Activated gamma-delta T cell treated with Interleukin-2 at 50 U/mL for 16 hours (primary cell): ENCODE results near the gene SCLT1.
"Not testable (repeated sequence)": the region's sequence is repeated elsewhere in the genome, so short reads cannot be mapped to it uniquely, and the experiment has no call there.

Experiments used
- DNase-seq: peaks from one replicate; pipeline ENCODE4 v3.0.0-alpha.2; 2020

The SCLT1 gene

DNA sequence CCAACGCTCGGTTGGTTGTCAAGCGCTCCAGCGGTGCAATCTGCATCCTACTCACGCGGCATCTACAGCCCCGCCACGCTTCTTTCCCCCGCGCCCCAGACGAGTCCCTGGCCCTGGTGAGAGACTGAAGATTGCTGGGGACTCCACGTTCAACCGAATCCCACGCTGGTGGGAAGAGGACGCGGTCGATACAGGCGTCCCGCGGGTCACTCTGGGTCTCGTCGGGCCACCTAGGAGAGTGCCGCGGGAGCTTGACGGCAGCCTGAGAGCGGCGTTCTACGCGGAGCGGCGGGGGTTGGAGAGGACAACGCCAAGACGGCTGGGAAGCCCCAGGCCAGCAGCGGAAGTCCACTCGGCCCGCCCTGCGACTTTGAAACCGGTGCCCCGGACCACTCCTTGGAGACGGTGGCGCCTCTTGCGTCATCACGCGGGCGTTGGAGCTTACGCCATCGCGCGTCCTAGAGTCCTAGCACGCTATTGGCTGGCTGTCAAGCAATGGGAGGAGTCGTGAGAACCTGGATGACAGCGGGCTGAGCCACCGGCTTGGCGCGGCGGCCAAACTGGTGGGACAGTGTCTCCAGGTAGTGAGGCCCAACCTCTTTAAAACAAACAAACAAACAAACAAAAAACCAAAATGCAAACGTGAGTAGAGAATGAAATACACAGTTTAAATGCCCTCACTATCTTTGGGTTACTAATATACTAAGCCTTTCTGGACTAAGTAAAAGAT is at the start of gene SCLT1:
Gene SCLT1, minus strand, starts transcription at position 349 of the 730 bp plus-strand sequence. CDS start 436 bp downstream, outside the sequence.
- DNase-seq, result peak; percentile 94

DNA sequence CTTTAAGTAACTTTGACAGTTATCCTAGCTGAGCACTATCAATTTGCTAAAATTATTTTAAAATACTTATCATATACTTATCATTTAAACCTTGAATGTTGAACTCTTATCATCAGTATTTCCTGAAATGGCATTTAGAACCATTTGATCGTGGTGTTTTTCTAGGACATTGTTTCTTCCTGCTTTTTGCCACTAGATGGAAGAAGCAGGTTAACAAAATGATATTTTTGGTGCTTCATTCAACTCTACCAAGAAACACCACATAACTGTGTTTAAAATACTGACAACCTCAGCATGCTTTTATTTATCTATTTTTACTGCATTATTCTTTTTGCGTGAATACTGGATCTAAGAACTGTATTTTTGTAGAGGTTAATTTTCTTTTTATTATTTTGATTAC is 47.2 kb upstream of the SCLT1 start:
- no peak for DNase-seq

DNA sequence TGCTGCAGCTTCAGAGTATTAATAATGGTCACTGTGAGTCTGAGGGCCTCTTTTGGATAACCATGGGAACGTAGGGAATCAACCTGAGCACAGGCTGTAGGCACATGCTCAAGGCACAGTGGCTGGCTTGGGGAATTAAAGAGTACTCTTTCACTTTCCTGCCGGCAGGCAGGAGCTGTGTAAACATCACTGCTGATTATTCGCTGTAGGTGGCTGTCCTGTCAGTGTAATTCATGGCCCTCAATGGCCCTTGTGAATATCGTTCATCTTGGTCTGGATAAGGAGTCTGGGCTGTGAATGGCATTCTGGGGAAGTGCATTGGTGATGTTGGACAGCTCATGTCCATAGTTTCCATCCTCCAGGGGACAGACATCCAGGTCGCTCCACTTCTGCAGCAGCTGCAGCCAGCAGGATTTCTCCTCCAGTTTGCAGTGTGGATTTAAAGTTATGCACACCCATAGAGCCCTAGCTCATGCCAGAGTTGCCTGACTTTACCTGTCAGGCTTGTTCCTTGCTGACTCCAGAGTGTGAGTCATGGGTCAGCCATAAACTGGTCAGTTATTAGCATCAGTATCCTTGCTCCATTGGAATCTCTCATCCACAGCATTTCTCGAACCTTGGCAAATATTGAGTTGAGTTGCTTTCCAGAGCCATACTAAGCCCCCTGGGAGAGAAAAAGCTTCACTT is 45.6 kb upstream of the SCLT1 start:
- no peak for DNase-seq

GRCh38 chr4:129136433-129136832 is 43.1 kb upstream of the SCLT1 start:
- no peak for DNase-seq

- no peak for DNase-seq
These were observed 38.0 kb upstream of the SCLT1 start for GRCh38 chr4:129131343-129131742.

DNA sequence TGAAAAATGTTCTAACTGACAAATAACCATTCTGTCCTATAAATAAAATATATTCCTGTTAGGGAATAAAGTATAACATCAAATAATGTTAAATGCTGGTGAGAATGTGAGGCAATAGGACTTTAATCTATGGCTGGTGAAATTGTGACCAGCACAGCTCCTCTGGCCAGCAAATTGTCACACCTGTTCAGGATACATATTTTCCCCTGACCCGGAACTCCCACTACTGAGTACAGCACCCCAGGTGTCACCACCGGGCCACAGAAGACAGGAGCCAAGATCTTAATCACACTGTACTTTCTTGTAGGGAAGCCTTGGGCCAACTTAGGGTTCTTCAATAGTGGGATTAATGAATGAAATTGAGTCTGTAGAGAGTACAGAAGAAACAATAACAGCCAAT is 35.8 kb upstream of the SCLT1 start:
- DNase-seq, result no peak

DNA sequence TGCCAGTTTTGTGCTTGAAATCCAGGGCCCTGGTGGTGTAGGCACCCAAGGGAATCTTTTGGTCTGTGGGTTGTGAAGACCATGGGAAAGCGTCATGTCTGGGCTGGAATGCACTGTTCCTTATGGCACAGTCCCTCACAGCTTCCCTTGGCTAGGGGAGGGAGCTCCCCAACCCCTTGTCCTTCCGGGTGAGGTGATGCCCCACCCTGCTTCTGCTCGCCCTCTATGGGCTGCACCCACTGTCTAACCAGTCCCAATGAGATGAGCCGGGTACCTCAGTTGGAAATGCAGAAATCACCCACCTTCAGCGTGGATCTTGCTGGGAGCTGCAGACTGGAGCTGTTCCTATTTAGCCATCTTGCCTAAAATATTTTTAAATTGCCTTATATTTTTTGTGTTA is 33.3 kb upstream of the SCLT1 start:
- DNase-seq, result not testable (repeated sequence)

DNA sequence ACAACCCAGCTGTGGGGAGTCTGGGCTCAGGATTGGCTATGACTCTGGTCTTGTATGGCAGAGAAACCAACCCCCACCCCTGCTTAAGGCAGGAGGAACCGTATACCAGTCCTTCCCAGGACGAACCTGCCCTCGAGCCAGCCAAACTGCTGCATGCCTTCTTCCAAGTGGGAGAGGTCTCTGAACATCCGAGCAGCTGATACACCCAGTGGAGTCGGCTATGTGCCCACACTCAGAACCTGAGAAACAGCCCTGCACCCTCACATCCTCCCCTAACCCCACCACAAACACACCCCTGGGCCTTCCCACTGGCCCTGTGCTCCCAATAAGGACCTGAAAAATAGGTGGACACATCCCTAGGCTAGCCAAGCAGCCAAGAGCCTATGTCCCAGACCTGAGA is 24.4 kb upstream of the SCLT1 start:
- DNase-seq, result no peak

GRCh38 chr4:129113919-129114318 is 20.6 kb upstream of the SCLT1 start:
- DNase-seq, result no peak

GRCh38 chr4:129113434-129113833 is 20.1 kb upstream of the SCLT1 start:
- DNase-seq, result no peak

GRCh38 chr4:129111919-129112318 is 18.6 kb upstream of the SCLT1 start:
- DNase-seq, result no peak

GRCh38 chr4:129110931-129111330 is 17.6 kb upstream of the SCLT1 start:
- DNase-seq, result no peak

DNA sequence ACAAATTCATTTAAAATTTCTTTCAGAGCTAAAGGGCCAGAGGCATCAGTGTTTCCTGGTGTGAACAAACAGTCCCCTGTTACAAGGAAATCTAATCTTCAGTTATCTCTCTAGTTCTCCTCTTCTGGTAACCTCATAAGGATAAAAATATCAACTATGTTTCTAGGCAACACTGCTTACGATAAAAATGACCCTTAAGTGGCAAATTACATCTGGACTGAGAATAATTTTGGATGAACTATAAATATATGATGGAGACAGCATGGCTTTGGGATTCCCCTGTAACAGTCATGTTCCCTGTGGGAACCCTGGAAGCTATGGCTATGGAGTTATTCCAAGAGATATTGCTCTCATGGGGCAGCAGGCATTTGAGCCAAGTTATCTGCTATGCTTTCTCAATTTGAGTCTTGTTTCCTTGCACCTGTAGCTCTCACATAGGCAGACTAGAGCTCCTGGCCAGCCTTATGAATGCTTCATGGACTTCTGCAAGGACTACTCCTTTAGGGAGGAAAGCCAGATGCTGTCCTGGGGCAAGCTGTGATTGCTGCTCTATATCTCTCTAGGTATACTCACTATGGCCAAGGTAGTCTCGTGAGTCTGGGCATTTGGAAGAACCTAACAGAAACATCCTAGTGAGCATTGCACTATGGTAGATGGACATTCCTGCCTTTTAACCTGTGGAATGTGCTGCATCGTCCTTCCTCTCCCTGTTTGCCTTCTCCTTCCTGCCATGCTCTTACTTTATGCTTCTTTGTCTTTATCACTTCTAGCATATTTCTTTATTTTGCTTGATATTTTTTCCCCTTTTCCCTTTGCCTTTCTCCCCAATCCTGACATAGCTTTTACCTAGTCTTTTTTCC is 16.9 kb upstream of the SCLT1 start:
- no peak for DNase-seq

DNA sequence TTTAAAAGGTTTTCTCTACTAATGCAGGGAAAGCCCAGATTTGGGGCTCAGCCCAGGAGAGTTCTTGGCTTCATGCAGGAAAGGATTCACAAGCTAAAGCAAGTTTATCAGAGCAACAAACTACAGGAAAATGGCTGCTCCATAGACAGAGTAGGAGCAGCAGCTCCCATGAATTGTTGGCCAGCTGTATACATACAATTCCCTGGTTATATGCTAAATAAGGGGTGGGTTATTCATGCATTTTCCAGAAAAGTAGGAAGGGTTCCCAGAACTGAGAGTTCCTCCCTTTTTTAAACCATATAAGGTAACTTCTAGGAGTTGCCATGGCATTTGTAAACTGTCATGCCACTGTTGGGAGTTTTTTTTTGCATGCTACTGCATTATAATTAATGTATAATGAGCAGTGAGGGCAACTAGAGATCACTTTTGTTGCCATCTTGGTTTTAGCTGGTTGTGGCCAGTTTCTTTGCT is 5.2 kb upstream of the SCLT1 start:
- DNase-seq, result no peak

- DNase-seq, result peak; percentile 67
These were observed 2.6 kb upstream of the SCLT1 start, which contains the start of gene C4orf33 for GRCh38 chr4:129095811-129096454. Gene C4orf33 (plus strand): TSS chr4:129096152. CDS start chr4:129102611, 6,459 bp downstream.

- DNase-seq, result no peak
These were observed 1.0 kb upstream of the SCLT1 start for GRCh38 chr4:129094347-129094746.

DNA sequence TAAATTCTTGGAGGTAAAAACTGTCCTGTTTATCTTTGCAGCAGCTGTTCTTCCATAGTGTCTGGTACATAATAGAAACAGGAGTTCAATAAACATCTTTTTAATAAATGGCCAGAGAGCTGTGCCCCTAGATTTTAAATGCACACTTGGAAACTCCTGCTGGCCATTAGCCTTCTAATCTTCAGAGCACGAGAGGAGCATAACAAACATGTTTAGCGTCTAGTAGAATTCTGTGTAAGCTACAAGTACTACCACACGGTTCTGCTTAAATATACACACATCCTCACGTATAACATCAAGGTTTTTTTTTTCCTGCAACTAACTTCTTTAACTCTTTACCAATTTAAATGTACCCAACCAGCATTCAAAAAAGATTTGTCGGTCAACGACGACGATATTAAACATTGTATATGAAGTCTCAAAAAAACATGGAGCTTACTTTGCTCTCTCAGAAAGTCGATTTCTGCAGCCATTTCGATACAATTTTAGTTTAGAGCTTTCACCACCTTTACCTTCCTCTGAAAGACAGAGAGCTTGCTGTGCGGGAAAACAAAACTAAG is 628 bp downstream of the SCLT1 start:
- no peak for DNase-seq

DNA sequence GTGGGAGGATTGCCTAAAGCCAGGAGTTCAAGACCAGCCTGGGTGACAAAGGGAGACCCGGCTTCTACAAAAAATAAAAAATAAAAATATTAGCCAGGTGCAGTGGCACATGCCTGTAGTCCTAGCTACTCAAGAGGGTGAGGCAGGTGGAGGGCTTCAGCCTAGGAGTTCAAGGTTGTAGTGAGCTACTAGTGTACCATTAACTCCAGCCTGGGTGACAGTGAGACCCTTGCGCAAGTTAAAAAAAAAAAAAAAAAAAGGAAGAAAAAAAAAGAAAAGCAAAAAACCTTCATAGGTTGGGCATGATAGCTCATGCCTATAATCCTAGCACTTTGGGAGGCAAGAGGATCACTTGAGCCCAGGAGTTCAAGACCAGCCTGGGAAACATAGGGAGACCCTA is 5.8 kb downstream of the SCLT1 start:
- no peak for DNase-seq

DNA sequence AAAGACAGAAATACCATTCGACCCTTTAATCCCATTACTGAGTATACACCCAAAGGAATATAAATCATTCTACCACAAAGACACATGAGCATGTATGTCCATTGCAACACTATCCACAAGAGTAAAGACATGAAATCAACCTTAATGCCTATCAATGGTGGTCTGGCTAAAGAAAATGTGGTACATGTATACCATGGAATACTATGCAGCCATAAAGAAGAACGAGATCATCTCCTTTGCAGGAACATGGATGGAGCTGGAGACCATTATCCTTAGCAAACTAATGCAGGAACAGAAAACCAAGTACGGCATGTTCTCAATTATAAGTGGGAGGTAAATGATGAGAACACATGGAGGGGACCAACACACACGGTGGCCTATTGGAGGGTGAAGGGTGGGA is 7.9 kb downstream of the SCLT1 start:
- DNase-seq, result no peak

GRCh38 chr4:129082302-129082701 is 11.0 kb downstream of the SCLT1 start:
- DNase-seq, result no peak

DNA sequence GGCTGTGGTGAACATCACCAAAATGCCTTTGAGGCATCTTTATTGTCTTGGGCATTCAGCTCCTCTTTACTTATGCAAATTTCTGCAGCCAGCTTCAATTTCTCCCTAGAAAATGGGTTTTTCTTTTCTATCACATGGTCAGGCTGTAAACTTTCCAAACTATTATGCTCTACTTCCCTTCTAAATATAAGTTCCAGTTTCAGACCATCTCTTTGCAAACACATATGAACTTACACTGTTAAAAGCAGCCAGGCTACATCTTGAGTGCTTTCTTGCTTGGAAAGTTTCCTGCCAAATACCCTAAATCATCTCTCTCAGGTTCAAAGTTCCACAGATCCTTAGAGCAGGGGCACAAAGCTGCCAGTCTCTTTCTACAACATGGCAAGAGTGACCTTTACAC is 13.2 kb downstream of the SCLT1 start:
- no peak for DNase-seq

DNA sequence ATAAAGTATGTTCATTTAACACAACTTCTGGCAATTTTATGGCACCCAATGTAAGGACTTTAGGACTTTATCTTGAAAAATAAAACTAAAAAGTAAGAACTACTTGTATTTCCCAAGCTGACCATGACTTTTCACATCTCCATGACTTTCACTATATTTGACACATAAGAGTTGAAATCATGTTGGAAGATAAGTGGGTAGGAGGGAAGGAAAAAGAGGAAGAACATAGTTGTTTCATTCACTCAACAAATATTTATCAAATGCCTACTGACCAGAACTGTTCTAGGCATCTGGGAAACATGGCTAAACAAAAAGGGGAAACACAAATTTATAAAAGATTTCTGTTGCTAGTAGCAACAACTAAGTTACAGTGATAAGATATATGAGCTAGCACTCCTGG is 16.0 kb downstream of the SCLT1 start:
- DNase-seq, result no peak

DNA sequence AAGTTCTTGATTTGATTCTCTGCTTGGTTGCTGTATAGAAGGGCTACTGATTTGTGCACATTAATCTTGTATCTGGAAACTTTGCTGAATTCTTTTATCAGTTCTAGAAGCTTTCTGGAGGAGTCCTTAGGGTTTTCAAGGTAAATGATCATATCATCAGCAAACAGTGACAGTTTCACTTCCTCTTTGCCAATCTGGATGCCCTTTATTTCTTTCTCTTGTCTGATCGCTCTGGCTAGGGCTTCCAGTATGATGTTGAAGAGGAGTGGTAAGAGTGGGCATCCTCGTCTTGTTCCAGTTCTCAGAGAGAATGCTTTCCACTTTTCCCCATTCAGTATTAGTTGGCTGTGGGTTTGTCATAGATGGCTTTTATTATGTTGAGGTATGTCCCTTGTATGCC is 23.8 kb downstream of the SCLT1 start:
- not testable (repeated sequence) for DNase-seq
